ENCODE results near the gene SLIT1.

SLIT1 gene

GRCh38 chr10:97199152-97199551 lies 13.4 kb upstream of the SLIT1 start:
- no peak for DNase-seq

GRCh38 chr10:97197030-97197500 lies 11.3 kb upstream of the SLIT1 start:
- no peak for DNase-seq

- DNase-seq: peak; percentile 29
Measured at GRCh38 chr10:97196223-97197029, 10.7 kb upstream of the SLIT1 start.

GRCh38 chr10:97195706-97196222 lies 10.0 kb upstream of the SLIT1 start:
- DNase-seq: no peak

GRCh38 chr10:97192952-97193435 lies 7.2 kb upstream of the SLIT1 start:
- no peak for DNase-seq

GRCh38 chr10:97190450-97190849 lies 4.7 kb upstream of the SLIT1 start:
- DNase-seq: no peak

- peak; percentile 50 for DNase-seq
Measured at GRCh38 chr10:97188261-97188711, 2.5 kb upstream of the SLIT1 start.

- no peak for DNase-seq
Measured at GRCh38 chr10:97186911-97187310, 1.2 kb upstream of the SLIT1 start.

- no peak for DNase-seq
Measured at GRCh38 chr10:97184971-97185325, 811 bp downstream of the SLIT1 start.

- no peak for DNase-seq
Measured at GRCh38 chr10:97183314-97183713, 2.4 kb downstream of the SLIT1 start.

GRCh38 chr10:97182288-97182990 lies 3.3 kb downstream of the SLIT1 start:
- DNase-seq: no peak

- DNase-seq: no peak
Measured at GRCh38 chr10:97180986-97181385, 4.8 kb downstream of the SLIT1 start.

- no peak for DNase-seq
Measured at GRCh38 chr10:97180363-97180755, 5.4 kb downstream of the SLIT1 start.

- no peak for DNase-seq
Measured at GRCh38 chr10:97179731-97180362, 5.9 kb downstream of the SLIT1 start.

- peak; percentile 24 for DNase-seq
Measured at GRCh38 chr10:97179311-97179710, 6.4 kb downstream of the SLIT1 start.

- no peak for DNase-seq
Measured at GRCh38 chr10:97178074-97178473, 7.7 kb downstream of the SLIT1 start.

GRCh38 chr10:97176226-97176625 lies 9.5 kb downstream of the SLIT1 start:
- no peak for DNase-seq

- no peak for DNase-seq
Measured at GRCh38 chr10:97175586-97175985, 10.2 kb downstream of the SLIT1 start.

- DNase-seq: no peak
Measured at GRCh38 chr10:97174941-97175340, 10.8 kb downstream of the SLIT1 start.

- DNase-seq: no peak
Measured at GRCh38 chr10:97174276-97174775, 11.4 kb downstream of the SLIT1 start.

- DNase-seq: no peak
Measured at GRCh38 chr10:97173036-97173435, 12.7 kb downstream of the SLIT1 start.

- no peak for DNase-seq
Measured at GRCh38 chr10:97171001-97171400, 14.8 kb downstream of the SLIT1 start.
